ENCODE measurements around the gene DIDO1.

DIDO1 gene

DNA sequence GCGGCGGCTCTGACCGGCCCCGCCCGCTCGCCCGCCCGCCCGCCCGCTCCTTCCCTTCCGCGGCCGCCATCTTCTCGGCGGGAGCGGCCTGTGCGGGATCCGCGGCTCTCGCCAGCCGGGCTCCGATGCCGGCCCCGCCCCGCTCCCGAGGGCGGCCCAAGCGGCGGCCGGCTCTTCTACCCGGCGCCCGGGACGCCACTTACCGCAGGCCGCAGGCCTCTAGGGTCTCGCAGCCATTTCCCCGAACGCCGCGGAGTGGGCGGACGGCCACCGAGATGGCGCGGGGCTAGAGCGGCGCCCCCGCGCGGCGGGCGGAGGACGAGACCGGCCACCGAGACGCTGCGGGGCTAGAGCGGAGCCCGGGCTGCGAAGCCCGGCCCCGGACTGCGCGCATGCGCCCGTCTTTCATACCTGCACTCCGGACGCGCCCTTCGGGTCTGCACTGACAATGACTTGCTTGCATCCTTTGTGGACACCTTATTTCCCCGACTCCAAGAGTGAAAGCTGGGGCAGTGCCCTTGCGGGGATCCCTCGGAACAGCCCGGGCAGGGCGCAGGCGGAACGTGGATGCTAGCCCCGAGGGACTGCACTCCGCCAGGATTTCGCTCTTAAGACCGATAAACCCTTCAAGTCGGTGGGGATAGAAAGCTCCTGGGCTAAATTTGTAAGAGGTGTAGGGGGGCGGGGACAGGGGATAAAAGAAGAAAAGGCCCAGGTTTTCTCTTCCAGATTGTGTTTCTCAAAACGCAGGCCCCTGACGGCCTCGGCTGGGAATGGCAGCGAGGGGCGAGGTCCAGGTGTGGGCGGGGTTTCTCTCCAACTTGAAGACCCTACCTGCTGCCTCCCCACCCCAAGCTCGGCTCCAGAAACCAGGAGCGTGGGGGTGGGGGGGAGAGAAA, at the start of gene DIDO1:
Gene DIDO1, minus strand, starts transcription at position 277 of the 899 bp plus-strand sequence.
- DNase-seq = peak; percentile 87

DNA sequence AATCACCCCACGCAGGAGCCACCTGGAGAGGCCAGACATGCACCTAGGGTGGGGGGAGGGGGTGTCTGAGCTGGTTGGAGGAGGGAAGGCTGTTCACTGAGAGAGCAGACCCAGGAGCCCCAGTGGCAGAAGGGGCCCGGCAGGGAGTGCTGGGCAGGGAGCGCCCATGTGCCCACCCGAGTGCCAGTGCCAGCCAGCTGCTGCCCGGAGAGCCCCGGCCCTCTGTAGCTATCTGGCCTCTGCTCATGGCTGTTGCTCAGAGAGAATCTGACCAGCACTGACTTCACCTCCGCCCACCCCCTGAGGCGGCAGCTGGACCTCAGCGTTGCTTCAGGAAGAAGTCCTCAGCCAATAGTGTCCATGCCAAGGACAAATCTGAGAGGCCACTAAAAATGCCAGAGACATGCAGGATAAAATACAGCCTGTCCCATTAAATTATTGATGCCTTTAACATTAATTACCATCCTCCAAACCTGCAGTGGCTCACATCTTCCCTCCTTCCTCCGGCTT, 49.0 kb upstream of the DIDO1 start:
- DNase-seq = no peak

GRCh38 chr20:62972845-62973745, 46.8 kb upstream of the DIDO1 start:
- no peak for DNase-seq

- DNase-seq = peak; percentile 76
Measured at GRCh38 chr20:62971950-62972844, 45.9 kb upstream of the DIDO1 start.

- DNase-seq = no peak
Measured at GRCh38 chr20:62971211-62971949, 45.1 kb upstream of the DIDO1 start.

DNA sequence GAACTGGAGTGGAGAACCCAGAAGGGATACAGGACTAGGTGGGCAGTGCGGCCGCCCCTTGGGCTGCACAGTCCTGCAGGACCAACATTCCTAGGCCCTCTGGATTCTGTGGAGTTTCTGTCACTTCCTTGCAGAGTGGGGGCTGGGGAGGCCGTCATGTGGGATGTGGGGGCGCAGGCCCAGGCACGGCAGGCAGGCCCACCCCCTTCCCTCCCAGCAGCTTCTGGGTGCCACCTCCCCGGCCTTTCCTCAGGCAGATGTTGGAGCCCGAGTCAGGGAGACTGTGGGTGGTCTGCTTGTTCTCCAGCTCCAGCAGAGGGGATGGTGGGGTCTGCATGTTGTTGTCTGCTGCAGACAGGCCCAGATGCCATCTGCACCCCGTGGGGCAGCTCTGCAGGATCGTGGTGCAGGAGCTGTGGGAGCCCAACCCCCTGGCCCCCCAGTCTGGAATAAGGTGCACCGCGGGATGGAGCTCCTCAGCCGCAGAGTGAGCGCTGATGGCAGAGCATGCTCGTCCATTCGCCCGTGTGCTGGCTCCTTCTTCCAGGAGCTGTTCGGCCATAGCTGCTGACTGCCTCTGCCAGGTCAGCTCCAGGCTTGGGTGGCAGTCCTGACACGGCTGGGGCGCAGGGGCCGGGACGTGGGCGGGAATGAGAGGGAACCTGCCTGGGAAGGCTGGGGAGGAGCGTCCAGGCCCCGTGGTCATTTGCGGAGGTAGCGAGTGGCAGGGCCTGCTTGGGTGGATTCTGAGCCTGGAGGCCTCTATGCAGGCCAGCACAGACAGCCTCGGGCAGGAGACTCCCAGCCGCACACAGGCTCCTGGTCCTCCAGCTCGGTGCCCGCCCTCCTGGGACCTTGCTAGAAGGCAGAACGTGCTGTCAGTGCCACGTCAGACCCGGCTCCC, 44.3 kb upstream of the DIDO1 start:
- no peak for DNase-seq

- no peak for DNase-seq
Measured at GRCh38 chr20:62969939-62970306, 43.6 kb upstream of the DIDO1 start.

GRCh38 chr20:62969179-62969760, 43.0 kb upstream of the DIDO1 start:
- no peak for DNase-seq

GRCh38 chr20:62968378-62969178, 42.3 kb upstream of the DIDO1 start:
- no peak for DNase-seq

DNA sequence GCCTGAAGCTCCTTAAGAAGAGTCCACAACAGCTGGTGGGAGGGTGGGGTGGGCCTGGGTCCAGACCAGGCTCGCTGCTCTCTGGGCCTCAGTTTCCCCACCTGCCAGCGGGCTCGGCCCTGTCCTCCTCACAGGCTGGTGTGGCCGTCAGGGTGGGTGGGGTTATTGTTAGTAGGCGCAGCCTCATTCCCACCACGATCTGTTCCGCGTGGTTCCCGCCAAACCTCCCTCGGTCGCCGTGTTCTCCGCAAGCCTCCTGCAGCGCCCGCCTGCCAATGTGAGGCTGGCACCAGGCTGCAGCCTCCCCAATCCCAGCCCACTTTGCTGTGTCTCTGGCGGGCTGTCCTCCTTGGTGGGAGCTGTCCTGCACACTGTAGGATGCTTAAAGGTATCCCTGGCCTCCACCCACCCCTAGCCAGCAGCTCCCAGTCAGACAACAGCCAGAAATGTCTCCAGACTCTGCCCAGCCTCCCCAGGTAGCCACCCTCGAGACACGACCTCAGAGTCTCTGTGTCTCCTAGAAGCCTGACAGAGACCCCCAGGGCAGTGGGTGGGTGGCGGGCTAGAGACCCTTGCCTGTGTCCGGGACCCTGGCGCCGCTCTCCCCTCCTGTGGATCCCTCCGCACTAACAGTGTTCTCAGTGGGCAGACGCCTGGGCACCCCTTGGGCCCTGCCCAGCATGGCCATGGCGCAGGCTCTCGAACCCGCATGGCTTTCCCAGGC, 41.5 kb upstream of the DIDO1 start:
- DNase-seq = no peak

- no peak for DNase-seq
Measured at GRCh38 chr20:62967149-62967501, 40.8 kb upstream of the DIDO1 start.

DNA sequence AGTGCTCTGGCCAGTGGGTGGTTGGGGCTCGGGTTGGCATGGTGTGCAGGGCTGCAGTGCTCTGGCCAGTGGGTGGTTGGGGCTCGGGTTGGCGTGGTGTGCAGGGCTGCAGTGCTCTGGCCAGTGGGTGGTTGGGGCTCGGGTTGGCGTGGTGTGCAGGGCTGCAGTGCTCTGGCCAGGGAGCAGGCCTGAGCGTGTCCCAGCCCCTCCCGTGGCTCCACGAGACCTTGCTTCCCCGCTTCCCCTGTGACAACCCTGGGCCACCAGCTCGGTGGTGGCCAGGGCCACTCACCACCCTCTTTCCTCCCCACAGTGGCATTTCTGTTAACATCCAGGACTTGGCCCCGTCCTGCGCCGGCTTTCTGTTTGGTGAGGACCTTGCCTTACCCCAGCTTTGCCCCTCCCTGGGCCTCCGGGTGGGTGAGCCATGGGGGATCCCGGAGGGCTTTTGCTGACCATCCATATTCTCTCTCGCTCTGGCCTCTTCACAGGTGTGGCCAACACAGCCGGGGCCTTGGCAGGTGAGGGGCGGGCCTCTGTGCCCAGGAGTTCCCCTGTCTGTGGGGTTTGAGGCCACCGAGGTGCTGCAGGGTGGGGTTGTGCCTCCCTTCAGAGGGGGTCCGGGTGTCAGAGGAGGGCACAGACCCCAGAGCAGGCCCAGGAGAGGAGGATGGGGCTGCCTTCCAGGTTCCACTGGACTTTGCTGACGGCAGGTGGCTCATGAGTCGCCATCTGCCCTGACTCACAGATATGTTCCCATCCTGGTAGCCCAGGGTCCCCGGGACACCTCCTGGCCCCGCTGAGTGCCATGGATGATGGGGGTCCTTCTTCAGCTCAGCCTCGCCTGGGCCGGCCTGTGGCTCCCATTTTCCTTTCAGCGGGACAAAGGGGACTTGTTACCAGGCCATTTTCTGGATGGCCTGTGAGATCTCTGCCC, 40.2 kb upstream of the DIDO1 start:
- no peak for DNase-seq

DNA sequence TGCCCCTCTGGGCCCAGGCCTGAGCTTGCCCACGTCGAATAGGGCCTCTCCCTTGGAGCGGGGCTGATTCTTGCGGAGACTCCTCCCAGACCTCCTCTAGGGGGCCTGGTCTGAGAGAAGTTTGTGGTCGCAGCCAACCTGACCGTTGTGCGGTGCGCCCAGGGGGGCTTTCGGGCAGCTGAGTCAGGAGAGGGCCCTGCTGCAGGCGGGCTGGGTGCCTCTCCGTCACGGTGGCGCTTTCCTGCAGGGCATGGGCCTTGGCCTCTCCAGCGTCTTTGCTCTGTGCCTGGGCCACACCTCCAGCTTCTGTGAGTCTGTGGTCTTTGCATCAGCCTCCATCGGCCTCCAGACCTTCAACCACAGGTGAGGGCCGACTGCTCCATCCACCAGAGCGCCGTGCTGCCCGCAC, 39.1 kb upstream of the DIDO1 start:
- no peak for DNase-seq

DNA sequence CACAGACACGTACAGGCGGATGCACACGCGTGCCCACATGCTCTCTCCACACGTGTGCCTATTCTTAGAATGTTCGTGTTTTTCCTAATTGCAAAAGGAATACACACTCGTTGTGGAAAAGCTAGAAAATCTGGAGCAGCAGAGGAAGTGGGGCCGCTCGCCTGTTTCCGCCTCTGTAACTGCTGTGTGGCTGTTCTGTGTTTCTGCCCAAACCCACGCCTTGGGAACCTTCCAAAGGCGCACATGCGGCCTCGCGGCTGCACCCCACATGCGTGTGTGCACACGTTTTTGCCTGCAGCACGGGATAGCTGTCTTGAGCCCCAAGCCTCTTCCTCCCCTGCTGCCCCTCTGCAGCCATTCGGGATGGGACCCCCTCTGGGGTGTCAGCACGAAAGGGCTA, 38.4 kb upstream of the DIDO1 start:
- no peak for DNase-seq

DNA sequence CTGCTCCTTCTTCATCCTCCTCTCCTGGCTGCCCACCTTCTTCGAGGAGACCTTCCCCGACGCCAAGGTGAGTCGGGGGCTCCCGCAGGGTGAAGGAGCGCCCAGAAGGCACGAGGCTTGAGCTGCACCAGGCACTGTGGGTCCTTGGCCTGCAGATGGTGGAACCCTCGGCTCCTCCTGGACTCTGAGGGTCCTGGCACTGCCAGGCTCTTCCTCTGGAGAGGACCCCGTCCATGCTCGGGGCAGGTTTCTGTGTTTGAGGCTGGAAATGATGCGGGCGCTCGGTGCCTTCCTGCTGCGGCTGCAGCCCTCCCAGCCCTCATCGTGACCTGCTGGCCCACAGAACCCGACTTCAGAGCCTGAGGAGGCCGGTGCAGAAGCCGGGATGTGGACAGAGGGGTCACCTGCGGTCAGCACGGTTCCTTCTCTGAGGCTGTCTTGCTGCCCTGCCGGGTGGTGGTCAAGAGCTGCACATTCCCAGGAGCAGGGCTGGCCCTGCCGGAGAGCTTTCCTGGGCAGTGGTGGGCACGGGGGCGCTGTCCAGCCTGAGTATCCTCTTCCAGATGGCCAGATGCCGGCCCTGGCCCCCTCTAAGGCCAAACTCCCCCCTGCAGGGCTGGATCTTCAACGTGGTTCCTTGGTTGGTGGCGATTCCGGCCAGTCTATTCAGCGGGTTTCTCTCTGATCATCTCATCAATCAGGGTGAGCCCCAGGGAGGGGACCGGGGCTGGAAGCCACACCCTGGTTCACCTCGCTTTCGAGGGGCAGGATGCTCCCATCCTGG, 37.5 kb upstream of the DIDO1 start:
- no peak for DNase-seq

- DNase-seq = no peak
Measured at GRCh38 chr20:62962891-62963613, 36.7 kb upstream of the DIDO1 start.

Data from stimulated activated naive CD4-positive, alpha-beta T cell treated with Interleukin-2 at 50 U/mL for 16 hours (primary cell).